Lower lobe of right lung (tissue), 2 donors: ENCODE measurements around the gene PPP3CA. TPM values are rescaled to one million over a fixed set of nuclear protein-coding genes. Genes with fewer than 3 reads are reported as not detected.
A peak's percentile ranks its signal among the peaks of the same experiment; 100 is the strongest.

Source experiments
- ATAC-seq, 2 donors: fragments of 200-7000 bp; cut with Tn5 transposase; one replicate each; pipeline ENCODE4 v1.9.1; 2020 to 2022; ENCODE audit warnings: mild to moderate bottlenecking in 2 of 2, moderate library complexity in 2 of 2
- DNase-seq: peaks from one replicate; pipeline ENCODE4 v3.0.0-alpha.2; 2020
- H3K27ac ChIP-seq: fragments of 200-600 bp; one replicate; pipeline ENCODE4 v1.8.0; 2022
- H3K27me3 ChIP-seq: fragments of 200-600 bp; one replicate; pipeline ENCODE4 v1.8.0; 2022; ENCODE audit warnings: low read depth
- H3K36me3 ChIP-seq: fragments of 200-600 bp; one replicate; pipeline ENCODE4 v1.8.0; 2022; ENCODE audit warnings: mild to moderate bottlenecking
- H3K4me1 ChIP-seq: fragments of 200-600 bp; one replicate; pipeline ENCODE4 v1.8.0; 2022
- H3K4me3 ChIP-seq: fragments of 200-600 bp; one replicate; pipeline ENCODE4 v1.8.0; 2022; ENCODE audit warnings: mild to moderate bottlenecking
- H3K9me3 ChIP-seq: fragments of 200-600 bp; one replicate; pipeline ENCODE4 v1.8.0; 2022
- CTCF ChIP-seq: fragments of 200-600 bp; IDR thresholded peaks from one replicate; pipeline ENCODE4 v1.8.0; 2022; ENCODE audit warnings: antibody characterized with exemption, mild to moderate bottlenecking
- intact Hi-C: fragments of 100-400 bp; cut with DNase I; formaldehyde crosslinking; loops from one replicate; pipeline ENCODE4 v1.11.0; 2022
- total RNA-seq: library from RNA; stranded (reverse); fragmentation: NEBNext Ultra II Directional; extraction: Animal tissue kit (Norgen Biotek cat#: 25700); gene quantifications from one replicate; pipeline ENCODE4 v1.2.1, GENCODE V29; 2021
- donor health status: DM: no; HTN: yes; CAD: no; lungs with severe emphysema.

PPP3CA gene
- total RNA-seq, 1 donor from 2014 or later, result 50.2 TPM

- Histone ChIP-seq H3K27me3 (no peaks in the 10 kb centered on the region), H3K36me3 (no peaks in the 10 kb centered on the region), H3K4me3 (no peak overlapping the region), H3K9me3 (no peaks in the 10 kb centered on the region), H3K4me1 (peaks cover 71% of the 10 kb centered on the region), H3K27ac (no peak overlapping the region)
- DNase-seq (no peak), ATAC-seq (peak; percentile 63 to 74)
- no peak for TF ChIP-seq CTCF
- intact Hi-C loops, result no loop called here
Observed at GRCh38 chr4:101284546-101284945, 62.8 kb downstream of the PPP3CA start.

DNA sequence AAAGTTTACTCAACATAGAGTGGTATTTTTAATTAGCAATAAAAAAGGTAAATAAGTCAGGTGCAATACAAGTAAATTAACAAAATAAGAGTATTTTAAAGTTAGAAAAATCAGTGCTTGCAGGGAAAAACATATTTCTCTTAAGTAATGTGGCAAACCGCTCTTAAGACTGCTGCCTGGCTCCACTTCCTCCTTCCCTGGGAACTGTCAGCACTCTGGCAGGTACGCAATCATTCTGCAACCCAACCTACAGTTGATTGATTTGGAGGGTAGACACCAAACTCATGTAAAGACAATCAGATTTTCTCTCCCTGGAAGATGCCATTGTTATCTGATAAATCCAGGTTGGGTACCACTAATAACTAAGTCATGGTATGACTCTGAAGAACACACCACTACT, 63.9 kb downstream of the PPP3CA start:
- Histone ChIP-seq H3K4me1 (peaks cover 66% of the 10 kb centered on the region), H3K36me3 (no peaks in the 10 kb centered on the region), H3K4me3 (no peak overlapping the region), H3K27me3 (no peaks in the 10 kb centered on the region), H3K27ac (no peak overlapping the region), H3K9me3 (no peaks in the 10 kb centered on the region)
- DNase-seq (no peak), ATAC-seq (peak; percentile 51 to 67)
- intact Hi-C loops, result no loop called here
- no peak for TF ChIP-seq CTCF

DNA sequence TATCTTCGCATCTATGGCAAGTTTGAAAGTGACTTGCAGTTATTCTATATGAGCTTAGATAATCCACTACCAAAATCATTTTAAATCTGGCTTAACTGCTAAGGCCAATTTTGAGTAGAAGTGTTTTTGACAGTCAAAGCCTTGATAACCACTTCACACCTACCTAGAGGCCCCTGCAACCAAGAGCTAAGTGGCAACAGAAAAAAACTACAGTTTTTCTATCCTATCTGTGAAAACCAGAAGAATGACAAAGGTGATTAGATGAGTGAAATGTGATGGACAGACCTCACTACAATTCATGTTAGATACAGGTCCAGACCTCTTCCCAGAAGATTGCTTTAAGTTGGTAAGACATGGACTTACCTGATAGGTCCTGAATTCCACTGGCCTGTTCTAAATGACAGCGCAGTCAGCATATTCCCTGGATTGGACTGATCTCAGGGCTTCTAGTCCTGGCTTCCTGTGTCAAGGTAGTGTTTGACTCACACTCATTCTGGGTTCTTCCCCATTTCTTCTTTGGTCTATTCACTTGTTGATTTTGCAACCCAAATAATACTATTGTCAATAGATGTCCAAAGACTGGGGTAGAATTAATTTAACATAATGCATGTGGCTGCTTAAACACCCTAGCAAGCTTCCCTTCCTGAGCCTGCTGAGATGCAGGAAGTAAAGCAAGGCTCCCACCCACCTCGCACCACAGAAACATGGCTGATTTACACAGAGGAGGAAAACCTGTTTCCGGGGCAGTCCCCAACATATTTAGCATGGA, 65.1 kb downstream of the PPP3CA start:
- DNase-seq (no peak), ATAC-seq (peak in 1 of 2 donors; percentile 51)
- H3K4me3 ChIP-seq, result no peak overlapping the region
- peaks cover 54% of the 10 kb centered on the region for H3K4me1 ChIP-seq
- no peak overlapping the region for H3K27ac ChIP-seq
- TF ChIP-seq CTCF, result no peak
- no peaks in the 10 kb centered on the region for H3K9me3 ChIP-seq
- no peaks in the 10 kb centered on the region for H3K36me3 ChIP-seq
- H3K27me3 ChIP-seq, result no peaks in the 10 kb centered on the region
- intact Hi-C loops, result no loop called here

- no peaks in the 10 kb centered on the region for H3K36me3 ChIP-seq
- no peaks in the 10 kb centered on the region for H3K9me3 ChIP-seq
- no peaks in the 10 kb centered on the region for H3K27me3 ChIP-seq
- no peak for TF ChIP-seq CTCF
- ATAC-seq (no peak), DNase-seq (no peak)
- H3K4me3 ChIP-seq, result no peak overlapping the region
- intact Hi-C loops, result no loop called here
- H3K27ac ChIP-seq, result no peak overlapping the region
- H3K4me1 ChIP-seq, result peaks cover 44% of the 10 kb centered on the region
Observed at GRCh38 chr4:101280866-101281600, 66.3 kb downstream of the PPP3CA start.

DNA sequence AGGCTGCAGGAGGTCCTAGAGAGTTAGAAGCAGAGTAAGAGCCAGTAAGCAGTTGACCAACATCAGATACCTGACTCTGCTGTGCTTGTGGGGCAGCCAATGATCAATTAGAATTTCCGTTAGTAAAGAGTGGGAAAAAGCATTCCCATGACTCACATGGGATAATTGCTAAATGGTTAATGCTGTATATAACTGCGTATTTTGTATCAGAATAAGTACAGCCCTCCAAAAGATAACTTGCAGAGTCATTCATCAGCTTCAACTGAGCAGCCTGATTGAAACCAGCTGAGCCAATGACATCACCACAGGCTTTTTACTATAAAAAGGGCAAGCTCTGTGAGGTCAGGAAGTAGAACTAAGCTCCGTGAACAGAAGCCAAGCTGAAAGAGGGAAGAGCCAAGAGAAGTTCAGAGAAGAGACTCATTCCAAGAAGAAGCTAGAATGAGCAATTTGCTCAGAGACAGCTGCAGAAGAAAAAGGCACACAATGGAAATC, 67.9 kb downstream of the PPP3CA start:
- H3K4me1 ChIP-seq, result peaks cover 36% of the 10 kb centered on the region
- intact Hi-C loops, result no loop called here
- peak; percentile 51 to 56 for ATAC-seq

More for the DNA sequence above, 67.9 kb downstream of the PPP3CA start:
- no peak for TF ChIP-seq CTCF
- no peaks in the 10 kb centered on the region for H3K9me3 ChIP-seq
- DNase-seq, result no peak
- H3K36me3 ChIP-seq, result no peaks in the 10 kb centered on the region
- no peak overlapping the region for H3K4me3 ChIP-seq
- no peaks in the 10 kb centered on the region for H3K27me3 ChIP-seq
- H3K27ac ChIP-seq, result no peak overlapping the region
